DMS114 treated with DMSO at 0.1 percent for 48 hours (cell line): Measurements from ENCODE around the gene DIO1.

ENCODE experiments used
- DNase-seq: peaks from one replicate; lab custom pipeline; 2025; ENCODE audit not compliant: unreplicated experiment; lab: John Stamatoyannopoulos, UW

Gene DIO1

GRCh38 chr1:53892911-53893310 lies 1.1 kb upstream of the DIO1 start:
- DNase-seq = no peak

DNA sequence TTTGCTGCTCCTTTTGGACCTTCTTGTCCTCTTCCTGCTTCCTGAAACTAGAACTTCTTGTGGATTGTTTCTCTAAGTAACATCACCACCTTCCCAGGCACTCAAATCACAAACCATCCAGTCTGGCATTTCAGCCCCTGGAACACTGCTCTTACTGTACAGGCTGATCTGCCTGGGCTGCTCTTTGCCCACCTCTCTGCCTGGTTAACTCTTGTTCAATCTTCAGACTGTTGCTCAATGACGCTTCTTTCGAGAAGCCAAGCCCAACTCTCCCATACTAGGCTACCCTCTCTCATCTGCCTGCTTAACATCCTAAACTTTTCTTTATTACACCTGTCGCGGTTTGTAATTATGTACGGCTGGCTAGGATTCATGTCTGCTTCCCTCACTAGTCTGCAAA lies 657 bp downstream of the DIO1 start:
- DNase-seq = no peak

DNA sequence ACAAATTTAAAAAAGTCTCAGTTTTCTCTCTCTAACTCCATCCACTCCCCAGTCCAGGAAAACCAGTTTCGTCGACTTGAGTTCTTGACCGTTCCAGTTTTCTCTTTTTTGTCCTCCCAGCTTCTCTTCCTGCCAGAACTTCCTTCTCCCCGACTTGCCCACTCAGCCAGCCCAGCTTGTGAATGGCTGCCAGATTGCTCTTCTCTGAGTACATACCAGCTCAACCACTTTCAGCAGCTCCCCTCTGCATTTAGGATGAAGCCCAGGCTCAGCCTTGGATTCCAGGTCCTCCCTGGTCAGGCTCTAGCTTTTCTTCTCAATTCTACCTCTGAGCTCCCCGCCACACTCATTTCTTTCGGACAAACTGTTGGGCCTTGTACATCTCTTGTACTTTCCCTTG lies 1.4 kb downstream of the DIO1 start:
- DNase-seq = no peak

GRCh38 chr1:53896635-53897229 lies 2.7 kb downstream of the DIO1 start:
- DNase-seq = no peak

DNA sequence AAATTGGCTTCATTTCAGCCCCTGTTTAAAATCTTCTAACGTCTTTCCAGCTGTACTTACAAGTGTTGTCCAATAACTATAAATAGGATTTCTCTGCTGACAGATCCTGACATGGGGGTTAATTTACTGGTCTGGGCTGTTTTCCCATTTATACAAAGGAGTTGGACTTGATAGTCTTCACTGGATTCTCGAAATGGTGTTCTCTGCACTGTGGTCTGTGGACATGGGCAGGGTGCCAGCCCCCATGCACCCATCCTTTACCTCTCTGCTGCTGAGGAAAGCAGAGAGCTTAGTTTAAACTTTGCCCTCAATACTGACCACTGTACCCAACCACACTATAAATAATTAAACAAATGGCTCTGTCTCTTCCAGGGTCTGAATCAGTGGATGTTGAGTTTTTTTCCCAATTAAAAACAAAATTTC lies 5.2 kb downstream of the DIO1 start:
- DNase-seq = no peak

DNA sequence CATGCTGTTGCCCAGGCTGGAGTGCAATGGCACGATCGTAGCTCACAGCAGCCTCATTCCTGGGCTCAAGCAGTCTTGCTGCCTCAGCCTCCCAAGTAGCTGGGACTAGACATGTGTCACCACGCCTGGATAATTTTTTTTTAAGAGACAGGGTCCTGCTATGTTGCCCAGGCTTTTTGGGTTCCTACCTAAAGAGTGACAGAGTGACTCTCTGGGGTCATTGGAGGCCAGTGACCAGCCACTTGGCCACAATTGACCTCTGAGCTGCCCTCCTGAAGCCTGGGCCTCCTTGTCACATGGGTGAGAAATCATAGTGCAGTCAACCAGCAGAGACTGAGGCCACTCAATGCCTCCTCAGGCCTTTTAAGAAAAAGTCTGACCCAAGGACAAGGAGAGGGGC lies 5.7 kb downstream of the DIO1 start:
- DNase-seq = no peak

- DNase-seq = no peak
Observed at GRCh38 chr1:53902235-53903138, 8.5 kb downstream of the DIO1 start.

GRCh38 chr1:53905509-53905908 lies 11.5 kb downstream of the DIO1 start:
- DNase-seq = no peak

- DNase-seq = no peak
Observed at GRCh38 chr1:53906121-53906520, 12.1 kb downstream of the DIO1 start.

GRCh38 chr1:53909946-53910345 lies 16.0 kb downstream of the DIO1 start:
- DNase-seq = no peak

DNA sequence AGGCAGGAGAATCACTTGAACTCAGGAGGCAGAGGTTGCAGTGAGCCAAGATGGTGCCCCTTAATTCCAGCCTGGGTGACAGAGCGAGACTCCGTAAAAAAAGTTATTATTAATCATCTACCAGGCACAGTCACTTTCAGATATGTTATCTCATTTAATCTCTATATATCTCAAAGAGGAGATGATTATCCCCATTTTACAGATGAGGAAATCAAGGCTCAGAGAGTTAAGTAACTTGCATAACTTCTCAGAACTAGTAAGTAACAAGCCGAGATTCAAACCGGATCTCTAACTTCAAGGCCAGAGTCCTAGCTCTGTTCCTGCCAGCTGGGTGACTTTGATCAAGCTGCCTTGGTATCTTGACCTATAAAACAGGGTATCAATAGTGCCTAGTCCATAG lies 17.5 kb downstream of the DIO1 start:
- DNase-seq = no peak

GRCh38 chr1:53913352-53914033 lies 19.5 kb downstream of the DIO1 start:
- no peak for DNase-seq

DNA sequence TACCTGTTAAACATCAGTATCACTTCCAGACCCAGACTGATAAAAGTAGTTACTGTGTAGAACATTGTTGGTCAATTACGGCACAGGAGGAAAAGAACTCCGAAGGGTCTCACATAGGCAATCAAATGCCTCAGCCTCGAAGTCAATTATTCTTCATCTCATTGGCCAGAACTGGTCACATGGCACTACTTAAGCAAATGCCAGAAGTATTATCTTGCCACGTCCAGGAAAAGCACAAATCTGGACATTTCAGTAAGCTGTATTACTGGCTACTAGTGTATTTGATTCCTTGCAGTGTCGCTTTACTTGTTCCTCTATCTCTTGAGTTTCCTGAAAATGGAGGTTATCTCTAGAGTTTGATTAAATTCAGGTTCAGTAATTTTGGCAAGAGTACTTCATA lies 24.4 kb downstream of the DIO1 start:
- no peak for DNase-seq

DNA sequence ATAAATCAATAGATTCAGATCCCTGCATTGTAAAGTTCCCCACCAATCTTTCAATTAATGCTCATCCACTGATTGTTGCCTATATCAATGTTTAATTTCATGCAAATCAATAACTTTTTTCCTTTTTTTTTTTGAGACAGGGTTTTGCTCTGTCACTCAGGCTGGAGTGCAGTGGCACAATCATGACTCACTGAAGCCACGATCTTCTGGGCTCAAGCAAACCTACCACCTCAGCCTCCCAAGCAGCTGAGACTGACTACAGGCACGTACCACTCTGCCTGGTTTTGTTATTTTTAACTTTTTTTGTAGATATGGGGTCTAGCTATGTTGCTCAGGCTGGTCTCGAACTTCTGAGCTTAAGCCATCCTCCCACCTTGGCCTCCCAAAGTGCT lies 25.7 kb downstream of the DIO1 start:
- no peak for DNase-seq

DNA sequence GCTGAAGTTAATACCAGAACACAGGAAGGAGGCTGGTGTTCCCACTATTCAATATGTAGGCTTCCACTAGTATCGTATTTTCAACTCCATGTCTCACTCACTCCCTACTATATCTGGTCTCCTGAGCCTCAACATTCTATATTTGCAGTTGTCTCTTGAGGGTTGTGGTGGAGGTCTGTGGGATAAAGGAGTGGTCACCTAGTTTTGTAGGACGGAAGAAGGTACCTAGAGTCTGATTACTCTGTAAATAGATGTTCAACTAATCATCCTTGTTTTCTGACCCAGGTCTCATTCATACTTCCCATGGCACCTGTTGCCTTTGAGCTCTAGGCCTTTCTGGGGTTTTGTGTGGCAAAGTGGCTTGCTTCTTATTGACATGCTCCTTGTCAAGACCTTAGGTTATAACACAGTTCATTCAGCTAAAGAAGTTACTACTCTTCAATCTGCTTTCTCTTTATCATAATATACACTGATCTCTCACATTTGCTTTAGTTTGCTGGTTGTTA lies 33.4 kb downstream of the DIO1 start:
- DNase-seq = no peak

DNA sequence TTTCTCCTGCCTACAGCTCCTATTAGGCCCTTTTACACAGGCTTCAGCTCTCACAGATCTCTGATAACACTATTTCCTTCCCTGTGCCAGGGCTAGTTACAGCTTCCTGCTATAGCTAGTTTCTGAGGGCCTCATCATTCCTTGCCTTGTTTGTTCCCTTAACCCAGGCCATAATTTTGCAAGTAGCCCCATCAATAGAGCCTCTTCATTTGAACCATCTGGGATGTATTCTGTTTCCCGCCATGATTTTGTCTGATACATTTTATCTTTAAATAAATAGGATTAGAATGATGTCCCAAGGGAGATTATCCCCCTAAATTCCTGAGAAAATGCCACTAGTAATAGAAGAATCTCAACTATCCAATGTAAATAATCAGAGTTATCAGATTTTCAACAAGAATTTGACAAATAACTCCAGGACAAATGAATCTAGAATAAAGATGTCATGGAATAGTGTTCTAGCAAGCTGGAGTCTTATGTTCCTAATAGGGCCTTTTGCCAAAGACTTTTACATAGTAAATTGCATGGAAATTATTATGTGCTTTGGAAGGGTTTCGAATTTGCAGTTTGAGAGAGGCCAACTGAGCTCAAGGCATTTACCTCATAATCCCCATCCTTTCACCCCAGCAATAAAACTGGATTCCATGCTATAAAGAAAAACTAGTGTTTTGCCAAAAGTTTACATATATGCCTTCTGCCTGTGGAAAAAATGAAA lies 35.4 kb downstream of the DIO1 start:
- DNase-seq = no peak

- DNase-seq = no peak
Observed at GRCh38 chr1:53930932-53931331, 36.9 kb downstream of the DIO1 start.

DNA sequence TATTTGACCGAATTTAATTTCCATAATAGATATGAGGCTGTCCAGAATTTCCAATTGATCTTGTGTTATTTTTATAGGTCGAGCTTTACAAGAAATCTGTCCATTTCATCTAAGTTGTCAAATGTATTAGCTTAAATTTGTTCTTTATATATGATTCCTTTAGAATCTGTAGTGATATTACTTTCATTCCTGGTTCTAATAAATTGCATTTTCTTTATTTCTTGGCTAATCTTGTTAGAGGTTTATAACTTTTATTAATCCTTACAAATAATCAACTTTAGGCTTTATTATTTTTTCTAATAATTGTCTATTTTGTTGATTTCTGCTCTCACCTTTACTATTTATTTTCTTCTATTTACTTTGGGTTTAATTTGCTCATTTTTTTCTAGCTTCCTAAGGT lies 37.5 kb downstream of the DIO1 start:
- no peak for DNase-seq

DNA sequence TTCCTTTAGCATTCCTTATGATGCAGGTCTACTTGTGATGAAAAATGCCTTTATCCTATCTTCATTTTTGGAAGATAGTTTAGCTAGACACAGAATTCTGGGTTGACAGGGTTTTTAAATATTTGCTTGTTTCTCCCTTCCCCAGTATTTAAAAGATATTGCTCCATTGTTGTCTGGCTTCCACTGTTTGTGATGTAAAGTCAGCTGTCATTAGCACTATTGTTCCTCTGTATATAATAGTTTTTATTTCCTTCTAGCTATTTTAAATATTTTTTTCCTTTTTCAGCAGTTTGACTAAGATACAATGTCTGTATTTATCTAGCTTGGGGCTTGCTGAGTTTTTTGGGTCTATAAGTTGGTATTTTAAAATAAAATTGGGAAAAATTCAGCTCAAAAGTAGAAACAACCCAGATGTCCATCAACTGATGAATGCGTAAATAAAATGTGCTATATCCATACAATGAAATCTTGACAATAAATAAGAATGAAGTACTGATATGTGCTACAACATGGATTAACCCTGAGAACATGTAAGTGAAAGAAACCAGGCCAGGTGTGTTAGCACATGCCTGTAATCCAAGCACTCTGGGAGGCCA lies 40.3 kb downstream of the DIO1 start:
- no peak for DNase-seq

DNA sequence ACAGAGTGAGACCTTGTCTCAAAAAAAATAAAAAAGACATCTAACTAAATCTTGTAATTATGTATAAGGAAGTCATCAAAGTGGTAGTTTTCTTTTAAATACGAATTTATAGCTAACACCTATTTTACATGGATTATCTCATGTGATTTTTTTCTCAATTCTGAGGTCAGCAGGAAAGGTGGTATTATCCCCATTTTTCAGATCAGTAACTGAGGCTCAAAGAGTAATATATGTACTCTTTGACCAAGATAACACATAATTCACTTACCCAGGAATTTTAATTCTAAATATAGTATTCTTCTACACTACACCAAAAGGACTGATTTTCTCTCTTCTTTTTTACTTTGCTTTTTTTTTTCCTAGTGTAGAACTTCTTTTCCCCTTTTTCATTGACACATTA lies 42.4 kb downstream of the DIO1 start:
- DNase-seq = no peak
